B cell (primary cell): ENCODE measurements around the gene FKBP1C. TPM values are rescaled to one million over a fixed set of nuclear protein-coding genes. Genes with fewer than 3 reads are reported as not detected.

Source experiments
- ATAC-seq: fragments of 200-7000 bp; cut with Tn5 transposase; one replicate; pipeline ENCODE4 v1.10.0; 2021; ENCODE audit warnings: low read depth, mild to moderate bottlenecking, moderate number of reproducible peaks, moderate library complexity
- CTCF ChIA-PET: fragments of 350-600 bp; sonication (Branson Sonifier 250); formaldehyde crosslinking; loops from one replicate; lab custom pipeline; 2021; ENCODE audit warnings: antibody characterized with exemption, inconsistent platforms; lab: Charles Lee
- POLR2A ChIA-PET: fragments of 350-600 bp; sonication (Branson Sonifier 250); formaldehyde crosslinking; loops from one replicate; lab custom pipeline; 2021; ENCODE audit warnings: antibody characterized with exemption; lab: Charles Lee
- DNase-seq: peaks from one replicate; pipeline ENCODE4 v3.0.0; 2013
- H2AFZ ChIP-seq: 2 replicates; pipeline ENCODE4 v1.6.1; 2012; ENCODE audit warnings: mild to moderate bottlenecking, low read depth, low read length; ENCODE audit not compliant: insufficient read depth, poor library complexity, severe bottlenecking
- H3K27ac ChIP-seq, 2 donors: 1 replicate in 1 of 2; 2 replicates in 1 of 2; pipeline ENCODE4 v1.5.1; 2012 to 2013; ENCODE audit warnings: low read length in 2 of 2, mild to moderate bottlenecking in 2 of 2, moderate library complexity in 1 of 2
- H3K27me3 ChIP-seq, 4 experiments: fragments of 200-600 bp in 1 of 4; sonication (generic) in 1 of 4; replicated peaks in 1 of 4; 1 replicate in 2 of 4; 2 replicates in 2 of 4; pipeline versions ENCODE4 v1.6.1 to v1.7.0; 2013 to 2016; ENCODE audit warnings: low read length in 3 of 4, mild to moderate bottlenecking in 2 of 4, mixed read lengths in 1 of 4, moderate library complexity in 1 of 4; ENCODE audit not compliant: insufficient read depth in 4 of 4, control insufficient read depth in 3 of 4; ENCODE audit errors: control extremely low read depth in 1 of 4
- H3K36me3 ChIP-seq, 2 experiments: replicated peaks in 1 of 2; 1 replicate in 1 of 2; 2 replicates in 1 of 2; pipeline versions ENCODE4 v1.6.1 to v1.7.1; 2013; ENCODE audit warnings: low read length in 1 of 2; ENCODE audit not compliant: insufficient read depth in 2 of 2, control insufficient read depth in 1 of 2; ENCODE audit errors: control extremely low read depth in 1 of 2, extremely low read depth in 1 of 2
- H3K4me1 ChIP-seq, 2 donors: fragments of 200-600 bp in 1 of 2; sonication (generic) in 1 of 2; 1 replicate in 1 of 2; 2 replicates in 1 of 2; pipeline versions ENCODE4 v1.5.1 to v1.6.1; 2013 to 2017; ENCODE audit warnings: low read length in 2 of 2; ENCODE audit not compliant: control insufficient read depth in 2 of 2, insufficient read depth in 2 of 2
- H3K4me2 ChIP-seq: replicated peaks from 2 replicates; pipeline ENCODE3; 2012; ENCODE audit warnings: mild to moderate bottlenecking, low read depth, low read length; ENCODE audit not compliant: poor library complexity, severe bottlenecking
- H3K4me3 ChIP-seq, 5 experiments: fragments of 200-600 bp in 1 of 5; sonication (generic) in 1 of 5; 1 replicate in 3 of 5; 2 replicates in 2 of 5; pipeline versions ENCODE4 v1.5.1 to v1.7.0; 2011 to 2016; ENCODE audit warnings: low read length in 4 of 5, mild to moderate bottlenecking in 4 of 5, low read depth in 2 of 5, control low read depth in 1 of 5, moderate library complexity in 1 of 5; ENCODE audit not compliant: insufficient read depth in 1 of 5; ENCODE audit errors: control extremely low read depth in 1 of 5, extremely low read depth in 1 of 5
- H3K79me2 ChIP-seq: fragments of 200-600 bp; sonication (generic); one replicate; pipeline ENCODE4 v1.6.0; 2016; ENCODE audit warnings: low read length; ENCODE audit not compliant: control insufficient read depth, insufficient read depth
- H3K9ac ChIP-seq: fragments of 200-600 bp; sonication (generic); 2 replicates; pipeline ENCODE4 v1.6.1; 2017; ENCODE audit warnings: mild to moderate bottlenecking, low read length, moderate library complexity
- H3K9me3 ChIP-seq, 3 donors: one replicate each; pipeline versions ENCODE4 v1.6.1 to v1.7.1; 2013; ENCODE audit warnings: low read length in 2 of 3; ENCODE audit not compliant: control insufficient read depth in 2 of 3, insufficient read depth in 1 of 3; ENCODE audit errors: control extremely low read depth in 1 of 3
- H4K20me1 ChIP-seq: 2 replicates; pipeline ENCODE4 v1.6.0; 2012; ENCODE audit warnings: mild to moderate bottlenecking, low read length; ENCODE audit not compliant: insufficient read depth, control insufficient read depth, poor library complexity, severe bottlenecking
- H3K27ac Mint-ChIP-seq: one replicate; pipeline ENCODE4 v1.8.0; 2021; ENCODE audit warnings: mixed read lengths
- H3K27me3 Mint-ChIP-seq: one replicate; pipeline ENCODE4 v1.8.0; 2021; ENCODE audit warnings: mixed read lengths
- H3K4me1 Mint-ChIP-seq: one replicate; pipeline ENCODE4 v1.8.0; 2021; ENCODE audit warnings: mixed read lengths
- H3K4me3 Mint-ChIP-seq: one replicate; pipeline ENCODE4 v1.8.0; 2021; ENCODE audit warnings: mixed read lengths
- H3K9me3 Mint-ChIP-seq: one replicate; pipeline ENCODE4 v1.8.0; 2022; ENCODE audit warnings: mixed read lengths; ENCODE audit not compliant: insufficient read depth
- CTCF ChIP-seq: fragments of 200-600 bp; IDR thresholded peaks from one replicate; pipeline ENCODE4 v1.8.0; 2022; ENCODE audit warnings: antibody characterized with exemption, mild to moderate bottlenecking
- EZH2 ChIP-seq: IDR thresholded peaks from 2 replicates; pipeline ENCODE4 v1.6.1; 2012; ENCODE audit warnings: borderline replicate concordance, low read depth, mild to moderate bottlenecking, moderate library complexity, low read length; ENCODE audit not compliant: insufficient read depth, poor library complexity, severe bottlenecking
- WGBS: methylation state at CpG from one replicate; pipeline ENCODE4 v1.1.5; 2013; ENCODE audit warnings: missing lambda C conversion rate; ENCODE audit not compliant: insufficient coverage; 5-methylcytosine and 5-hydroxymethylcytosine counted together
- intact Hi-C: fragments of 100-400 bp; cut with micrococcal nuclease; formaldehyde crosslinking; loops from one replicate; pipeline ENCODE4 v1.10.0; 2022
- polyA plus RNA-seq: library from polyadenylated mRNA; depleted of rRNA; stranded (reverse); fragments of >200 nt; gene quantifications from 2 replicates; pipeline ENCODE4 v1.2.3, GENCODE V29; 2012
- total RNA-seq, 2 donors: library from RNA; stranded (reverse); fragments of 120-200 nt in 1 of 2; gene quantifications; 1 replicate in 1 of 2; 2 replicates in 1 of 2; pipeline versions ENCODE4 v1.2.3 to v1.2.4, GENCODE V29; 2013 to 2022

FKBP1C gene
- total and polyA plus RNA-seq, 2 donors (not counting 1 experiment from before 2014, with no cell fraction given), result not detected

- no peaks in the 10 kb centered on the region for H3K27me3 Mint-ChIP-seq
- WGBS, result 58% methylated on average over 2 of the region's 3 CpGs
- no peaks in the 10 kb centered on the region for H3K4me1 Mint-ChIP-seq
- Histone ChIP-seq H3K4me2 (no peak overlapping the region), H3K9ac (no peak overlapping the region), H2AFZ (no peak overlapping the region), H3K79me2 (no peaks in the 10 kb centered on the region), H3K9me3 (no peaks in the 10 kb centered on the region), H3K4me1 (no peaks in the 10 kb centered on the region), H3K36me3 (no peaks in the 10 kb centered on the region), H3K27me3 (no peaks in the 10 kb centered on the region), H4K20me1 (no peaks in the 10 kb centered on the region), H3K27ac (no peak overlapping the region), H3K4me3 (no peak overlapping the region)
- TF ChIP-seq EZH2 (no peak), CTCF (no peak)
- DNase-seq (no peak), ATAC-seq (no peak)
- no peaks in the 10 kb centered on the region for H3K9me3 Mint-ChIP-seq
- no peak overlapping the region for H3K27ac Mint-ChIP-seq
- H3K4me3 Mint-ChIP-seq, result no peak overlapping the region
- ChIA-PET CTCF (no interaction called here), POLR2A (no interaction called here)
- intact Hi-C loops, result no loop called here
These were observed 25.1 kb downstream of the FKBP1C start for GRCh38 chr6:63236398-63236817.

DNA sequence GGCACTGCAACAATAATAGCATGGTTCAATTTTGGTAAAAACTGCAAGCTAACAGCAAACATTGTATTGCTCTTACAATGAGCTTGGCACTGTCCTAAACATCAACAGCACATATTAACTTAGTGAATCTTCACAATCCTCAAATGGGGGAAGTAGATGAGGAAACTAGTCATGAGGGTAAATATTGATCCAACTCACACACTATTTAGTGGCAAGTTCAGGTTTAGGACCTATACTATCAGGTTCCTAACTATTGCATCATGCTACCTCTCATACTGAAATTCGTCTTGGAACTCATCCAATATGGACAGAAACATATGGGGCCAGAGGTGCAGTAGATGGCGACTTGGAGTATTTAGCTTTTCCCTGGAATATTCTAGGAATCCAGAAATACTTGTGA, 34.2 kb downstream of the FKBP1C start:
- no peaks in the 10 kb centered on the region for H4K20me1 ChIP-seq
- Mint-ChIP-seq H3K27ac (no peak overlapping the region), H3K9me3 (no peaks in the 10 kb centered on the region), H3K4me3 (no peak overlapping the region), H3K27me3 (no peaks in the 10 kb centered on the region), H3K4me1 (no peaks in the 10 kb centered on the region)
- H3K4me1 ChIP-seq, result no peaks in the 10 kb centered on the region
- no peak for ATAC-seq
- ChIA-PET CTCF (interaction anchor here (0.7 kb wide), 1 partner anchor 11 kb away, joined by 3 read pairs; no protein-coding TSS in a partner anchor), POLR2A (no interaction called here)
- H3K4me3 ChIP-seq, result no peak overlapping the region
- no CpG with 5 or more reads among the region's 2 CpGs for WGBS
- no peak overlapping the region for H3K9ac ChIP-seq
- no peak for DNase-seq
- no peaks in the 10 kb centered on the region for H3K79me2 ChIP-seq
- no peaks in the 10 kb centered on the region for H3K36me3 ChIP-seq
- H3K27me3 ChIP-seq, result no peaks in the 10 kb centered on the region
- intact Hi-C loops, result no loop called here
- no peak overlapping the region for H3K27ac ChIP-seq
- H3K4me2 ChIP-seq, result no peak overlapping the region
- TF ChIP-seq EZH2 (no peak), CTCF (no peak)
- H2AFZ ChIP-seq, result no peak overlapping the region
- no peaks in the 10 kb centered on the region for H3K9me3 ChIP-seq
